Fibroblast of villous mesenchyme (primary cell): Measurements from ENCODE around the gene C1orf167. TPM values are rescaled to one million over a fixed set of nuclear protein-coding genes. Genes with fewer than 3 reads are reported as not detected.
"Not testable (repeated sequence)": the region's sequence is repeated elsewhere in the genome, so short reads cannot be mapped to it uniquely, and the experiment has no call there.

Experiments
- DNase-seq: peaks from one replicate; pipeline ENCODE4 v3.0.0-alpha.2; 2010; ENCODE audit warnings: low read depth
- H3K4me3 ChIP-seq: 2 replicates; pipeline ENCODE4 v1.5.1; 2011; ENCODE audit warnings: low read depth, mild to moderate bottlenecking, low read length
- CTCF ChIP-seq: IDR thresholded peaks from 2 replicates; pipeline ENCODE4 v1.5.1; 2012; ENCODE audit warnings: low read depth, mild to moderate bottlenecking, low read length; ENCODE audit not compliant: insufficient read depth
- total RNA-seq: library from RNA; depleted of rRNA; stranded (reverse); fragments of >200 nt; gene quantifications from 2 replicates; pipeline ENCODE4 v1.2.3, GENCODE V29; 2012

C1orf167 gene
- total RNA-seq, 1 donor = under 0.01 TPM

- no peak for DNase-seq
- H3K4me3 ChIP-seq = no peak overlapping the region
- no peak for TF ChIP-seq CTCF
These were observed 38.4 kb downstream of the C1orf167 start for GRCh38 chr1:11800391-11800755.

DNA sequence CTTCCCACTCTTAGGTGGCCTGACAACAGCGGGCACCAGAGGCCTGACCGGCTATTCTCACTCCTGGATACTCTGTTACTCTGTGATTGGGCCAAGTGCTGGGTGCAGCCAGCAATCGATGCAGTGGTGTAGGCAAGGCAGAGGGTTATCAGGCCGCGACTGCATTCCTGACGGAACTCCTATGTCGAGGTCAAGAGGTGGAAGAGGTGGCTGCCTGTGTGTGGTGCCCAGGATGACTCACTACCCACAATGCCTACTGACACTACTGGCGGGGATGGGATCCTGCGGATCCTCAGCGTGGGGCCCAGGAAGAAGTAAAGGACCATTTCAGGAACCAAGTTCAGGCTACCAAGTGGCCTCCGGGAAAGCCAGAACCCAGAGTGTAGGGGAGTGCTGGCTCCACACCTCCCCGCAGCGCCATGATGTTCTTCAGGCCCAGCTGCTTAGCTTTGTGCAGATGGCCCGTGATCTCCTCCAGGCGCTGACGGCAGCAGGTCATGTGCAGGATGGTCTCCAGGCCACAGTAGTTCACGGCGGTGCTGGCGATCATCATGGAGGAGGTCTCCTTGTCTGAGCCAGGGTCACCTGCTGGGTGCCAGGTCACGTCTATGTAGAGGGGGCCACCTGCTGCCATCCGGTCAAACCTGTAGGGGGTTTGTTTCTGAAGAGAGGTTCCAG is 38.9 kb downstream of the C1orf167 start:
- no peak for TF ChIP-seq CTCF
- no peak for DNase-seq
- no peak overlapping the region for H3K4me3 ChIP-seq

- DNase-seq = no peak
- peak overlapping the region; percentile 75 for H3K4me3 ChIP-seq
- no peak for TF ChIP-seq CTCF
These were observed 40.6 kb downstream of the C1orf167 start for GRCh38 chr1:11802616-11802972.

DNA sequence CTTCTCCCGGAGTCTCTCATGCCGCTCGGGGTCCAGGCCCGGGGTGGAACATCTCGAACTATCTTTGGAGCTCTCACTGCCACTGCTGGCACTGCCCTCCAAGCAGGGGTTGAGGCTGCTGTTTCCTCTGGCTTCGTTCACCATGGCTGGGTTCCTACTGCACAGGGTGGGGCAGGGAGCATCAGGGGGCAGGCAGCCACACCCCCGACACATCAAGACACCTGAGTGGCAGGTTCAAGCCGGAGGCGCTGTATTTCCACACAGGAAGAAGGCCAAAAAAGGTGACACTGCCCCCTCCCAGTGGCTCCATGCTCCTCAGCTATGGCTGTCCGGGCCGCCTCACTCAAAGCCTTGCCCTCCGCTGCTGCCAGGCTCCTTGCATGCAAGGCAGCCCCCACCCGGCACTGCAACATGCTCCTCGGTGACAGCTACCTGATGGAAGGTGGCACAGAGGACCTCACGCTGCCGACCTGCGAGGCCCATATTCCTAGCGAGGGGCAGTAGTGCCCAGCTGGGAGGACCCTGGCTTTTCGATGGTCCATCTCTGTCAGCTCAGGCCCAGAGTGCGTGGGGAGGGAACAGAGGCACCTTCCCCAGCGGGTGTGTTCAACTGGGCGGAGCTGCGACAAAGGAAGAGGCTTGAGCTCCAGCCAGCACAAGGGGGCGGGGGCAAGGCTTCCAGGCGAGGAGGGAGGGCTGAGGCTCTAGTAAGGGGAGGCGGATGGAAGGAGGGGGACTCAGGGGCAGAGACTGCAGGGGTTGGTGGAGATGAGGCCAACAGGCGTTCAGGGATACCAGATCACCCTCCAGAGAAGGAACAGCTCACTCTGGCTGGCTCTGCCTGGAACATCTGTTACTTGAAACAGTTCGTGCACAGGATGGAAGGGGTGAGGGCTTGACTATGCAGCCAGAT is 41.2 kb downstream of the C1orf167 start:
- peak; percentile 97 for DNase-seq
- H3K4me3 ChIP-seq = peak overlapping the region; percentile 75
- TF ChIP-seq CTCF = no peak

- H3K4me3 ChIP-seq = peak overlapping the region; percentile 89
- not testable (repeated sequence) for DNase-seq
These were observed 42.1 kb downstream of the C1orf167 start for GRCh38 chr1:11803924-11804665.

DNA sequence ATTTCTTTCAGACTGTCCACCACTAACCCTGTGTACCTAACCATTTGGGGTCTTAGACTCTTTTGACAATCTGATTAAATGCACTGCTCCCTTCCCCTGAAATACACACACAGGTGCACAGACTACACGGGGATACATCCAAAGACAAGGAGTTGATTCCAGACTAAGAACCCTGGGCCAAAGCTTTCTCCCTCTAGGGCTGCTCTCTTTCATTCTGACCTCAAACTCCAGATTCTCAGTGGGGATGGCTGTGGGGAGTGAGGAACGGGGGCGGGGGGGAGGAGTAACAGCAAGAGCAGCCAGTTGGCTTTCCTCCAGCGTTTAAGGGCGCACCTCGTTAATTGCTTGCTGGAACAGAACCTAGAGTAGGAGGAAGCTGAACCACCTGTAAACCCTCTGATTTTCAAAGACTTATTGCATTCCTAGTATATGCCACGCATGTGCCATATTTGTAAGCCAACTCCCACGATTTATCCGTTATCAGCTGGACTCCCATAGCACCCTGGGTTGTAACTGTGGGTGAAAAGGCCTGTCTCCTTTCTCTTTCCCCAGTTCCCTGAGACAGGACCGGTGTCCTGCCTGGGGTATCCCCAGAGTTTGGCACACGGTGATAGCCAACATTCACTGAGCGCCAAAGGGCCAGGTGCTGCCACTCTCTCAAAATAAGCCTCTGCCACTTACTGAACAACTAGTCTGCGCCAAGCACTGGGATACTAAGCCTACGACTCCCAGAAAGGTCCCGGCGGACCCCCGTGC is 42.9 kb downstream of the C1orf167 start:
- DNase-seq = peak; percentile 70
- peak overlapping the region; percentile 89 for H3K4me3 ChIP-seq
- TF ChIP-seq CTCF = no peak
